GM12865 (cell line): Measurements from ENCODE around the gene MRPL14.
"Not testable (repeated sequence)": the region's sequence is repeated elsewhere in the genome, so short reads cannot be mapped to it uniquely, and the experiment has no call there.

Source experiments
- DNase-seq: peaks from one replicate; pipeline ENCODE4 v3.0.0; 2010; ENCODE audit warnings: low read depth
- H3K4me3 ChIP-seq: 2 replicates; pipeline ENCODE4 v1.5.1; 2011; ENCODE audit warnings: mild to moderate bottlenecking, low read depth, low read length, control low read depth
- CTCF ChIP-seq: IDR thresholded peaks from 2 replicates; pipeline ENCODE4 v1.5.1; 2011; ENCODE audit warnings: low read length, control low read depth, low read depth, inconsistent platforms; ENCODE audit not compliant: insufficient read depth; ENCODE audit errors: missing control alignments

Gene MRPL14

GRCh38 chr6:44093066-44093465 is 34.2 kb downstream of the MRPL14 start:
- H3K4me3 ChIP-seq = no peak overlapping the region
- no peak for TF ChIP-seq CTCF
- no peak for DNase-seq

- no peak overlapping the region for H3K4me3 ChIP-seq
- no peak for TF ChIP-seq CTCF
- DNase-seq = no peak
Observed at GRCh38 chr6:44091981-44092884, 35.0 kb downstream of the MRPL14 start.

GRCh38 chr6:44091356-44091755 is 35.9 kb downstream of the MRPL14 start:
- not testable (repeated sequence) for H3K4me3 ChIP-seq, DNase-seq

GRCh38 chr6:44090465-44090864 is 36.8 kb downstream of the MRPL14 start:
- H3K4me3 ChIP-seq = no peak overlapping the region
- no peak for DNase-seq
- TF ChIP-seq CTCF = no peak

- no peak overlapping the region for H3K4me3 ChIP-seq
- no peak for TF ChIP-seq CTCF
- no peak for DNase-seq
Observed at GRCh38 chr6:44088827-44089590, 38.2 kb downstream of the MRPL14 start.

- DNase-seq = no peak
Observed at GRCh38 chr6:44087623-44088022, 39.6 kb downstream of the MRPL14 start.

More at GRCh38 chr6:44087623-44088022, 39.6 kb downstream of the MRPL14 start:
- no peak for TF ChIP-seq CTCF
- no peak overlapping the region for H3K4me3 ChIP-seq
